Measurements from ENCODE around the gene MSN. TPM values are rescaled to one million over a fixed set of nuclear protein-coding genes. Genes with fewer than 3 reads are reported as not detected.
"Not testable (repeated sequence)": the region's sequence is repeated elsewhere in the genome, so short reads cannot be mapped to it uniquely, and the experiment has no call there.

The MSN gene
- 196 TPM for polyA plus RNA-seq (2012; ENCODE audit: low read depth, missing spikeins)

DNA sequence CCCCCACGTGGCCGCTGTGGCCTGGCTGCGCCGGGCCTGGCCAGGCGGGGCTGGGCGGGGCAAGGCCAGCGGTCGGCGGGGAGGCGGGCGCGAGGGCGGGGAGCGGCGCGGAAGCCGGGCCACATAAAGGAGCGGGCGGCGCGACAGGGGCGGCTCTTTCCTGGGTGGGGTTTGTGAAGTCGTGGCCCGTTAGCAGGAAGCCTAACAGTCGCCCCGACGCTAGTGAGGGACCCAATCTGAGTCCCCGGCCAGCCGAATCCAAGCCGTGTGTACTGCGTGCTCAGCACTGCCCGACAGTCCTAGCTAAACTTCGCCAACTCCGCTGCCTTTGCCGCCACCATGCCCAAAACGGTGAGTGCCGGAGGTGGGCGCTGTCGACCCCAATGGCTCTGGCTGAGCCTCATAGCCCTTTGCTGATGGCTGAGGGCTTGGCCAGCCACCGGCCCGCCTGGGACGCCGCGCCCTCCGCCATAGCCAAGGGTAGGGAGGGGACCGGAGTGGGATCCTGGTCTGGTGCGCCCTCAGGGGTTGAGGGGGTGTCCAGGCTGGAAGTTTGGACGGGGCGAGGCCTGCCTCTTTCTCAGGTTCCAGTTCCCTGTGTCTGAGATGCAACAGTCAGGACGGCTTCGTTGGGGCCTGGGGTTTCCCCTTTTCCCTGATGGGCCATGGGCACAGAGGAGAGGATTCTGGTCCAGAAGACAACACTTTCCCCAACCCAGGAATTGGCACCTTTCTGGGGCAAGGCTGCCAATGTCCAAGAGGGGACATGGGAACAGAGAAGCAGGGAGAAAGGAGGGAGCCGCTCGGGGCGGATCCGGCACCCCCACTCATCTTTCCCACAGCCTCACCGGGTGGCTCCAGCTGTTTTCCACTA is at the start of gene MSN:
TSS of gene MSN (plus strand) at position 152 of the 874 bp plus-strand sequence. CDS start at position 340, 188 bp downstream.
- peak; percentile 99 for FAIRE-seq
- peak; percentile 40 for DNase-seq (ENCODE audit: insufficient read length, low spot score)
- TF ChIP-seq POLR2A (IDR thresholded peaks at IDR 0.05; ENCODE audit: low read depth, low read length) (0 out of 2 replicates have a peak, but pooled peaks have one; percentile 38), PAX5 (IDR thresholded peaks at IDR 0.05; ENCODE audit: insufficient read depth, low read length, severe bottlenecking) (no peak), TAF1 (IDR thresholded peaks at IDR 0.05; ENCODE audit: low read depth, low read length) (no peak), SPI1 (IDR thresholded peaks at IDR 0.05; ENCODE audit: low read depth, low read length) (no peak), POU2F2 (IDR thresholded peaks at IDR 0.05; ENCODE audit: low read depth, low read length) (no peak), POLR2AphosphoS5 (IDR thresholded peaks at IDR 0.05; ENCODE audit: low read depth, low read length) (peak; percentile 56; the same call in 1 of the 2 replicates)

- DNase-seq (ENCODE audit: insufficient read length, low spot score); FAIRE-seq: not testable (repeated sequence)
Observed at GRCh38 chrX:65620096-65620705, 47.3 kb upstream of the MSN start.

DNA sequence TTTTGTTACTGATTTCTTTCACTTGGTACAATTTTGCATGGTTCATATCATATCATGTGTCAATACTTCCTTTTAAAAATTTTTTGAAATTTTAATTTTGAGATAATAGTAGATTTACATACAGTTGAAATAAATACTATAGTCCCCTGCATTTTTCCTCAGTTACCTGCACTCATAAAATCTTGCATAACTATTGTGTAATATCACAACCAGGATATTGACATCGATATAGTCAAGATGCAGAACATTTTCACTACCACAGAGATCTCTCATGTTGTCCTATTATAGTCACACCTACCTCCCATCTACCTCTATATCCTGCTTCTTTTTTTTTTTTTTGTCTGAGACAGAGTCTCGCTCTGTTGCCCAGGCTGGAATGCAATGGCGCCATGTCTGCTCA is 36.7 kb upstream of the MSN start:
- DNase-seq (ENCODE audit: insufficient read length, low spot score) (no peak), FAIRE-seq (no peak)
- no peak for TF ChIP-seq POU2F2 (IDR thresholded peaks at IDR 0.05; ENCODE audit: low read depth, low read length)
- no peak for TF ChIP-seq SPI1 (IDR thresholded peaks at IDR 0.05; ENCODE audit: low read depth, low read length)
- TF ChIP-seq PAX5 (IDR thresholded peaks at IDR 0.05; ENCODE audit: insufficient read depth, low read length, severe bottlenecking), result no peak
- TF ChIP-seq POLR2A (IDR thresholded peaks at IDR 0.05; ENCODE audit: low read depth, low read length), result no peak
- no peak for TF ChIP-seq TAF1 (IDR thresholded peaks at IDR 0.05; ENCODE audit: low read depth, low read length)
- TF ChIP-seq POLR2AphosphoS5 (IDR thresholded peaks at IDR 0.05; ENCODE audit: low read depth, low read length), result no peak

- FAIRE-seq (no peak), DNase-seq (ENCODE audit: insufficient read length, low spot score) (no peak)
- TF ChIP-seq PAX5 (IDR thresholded peaks at IDR 0.05; ENCODE audit: insufficient read depth, low read length, severe bottlenecking), result no peak
- no peak for TF ChIP-seq SPI1 (IDR thresholded peaks at IDR 0.05; ENCODE audit: low read depth, low read length)
- TF ChIP-seq POLR2AphosphoS5 (IDR thresholded peaks at IDR 0.05; ENCODE audit: low read depth, low read length), result no peak
- TF ChIP-seq POLR2A (IDR thresholded peaks at IDR 0.05; ENCODE audit: low read depth, low read length), result no peak
- TF ChIP-seq TAF1 (IDR thresholded peaks at IDR 0.05; ENCODE audit: low read depth, low read length), result no peak
- no peak for TF ChIP-seq POU2F2 (IDR thresholded peaks at IDR 0.05; ENCODE audit: low read depth, low read length)
Observed at GRCh38 chrX:65633826-65634225, 33.6 kb upstream of the MSN start.

GRCh38 chrX:65634732-65635131 is 32.7 kb upstream of the MSN start:
- TF ChIP-seq POLR2A (IDR thresholded peaks at IDR 0.05; ENCODE audit: low read depth, low read length), result no peak
- no peak for TF ChIP-seq PAX5 (IDR thresholded peaks at IDR 0.05; ENCODE audit: insufficient read depth, low read length, severe bottlenecking)
- TF ChIP-seq TAF1 (IDR thresholded peaks at IDR 0.05; ENCODE audit: low read depth, low read length), result no peak
- TF ChIP-seq SPI1 (IDR thresholded peaks at IDR 0.05; ENCODE audit: low read depth, low read length), result no peak
- TF ChIP-seq POU2F2 (IDR thresholded peaks at IDR 0.05; ENCODE audit: low read depth, low read length), result no peak
- no peak for TF ChIP-seq POLR2AphosphoS5 (IDR thresholded peaks at IDR 0.05; ENCODE audit: low read depth, low read length)
- DNase-seq (ENCODE audit: insufficient read length, low spot score) (no peak), FAIRE-seq (no peak)

DNA sequence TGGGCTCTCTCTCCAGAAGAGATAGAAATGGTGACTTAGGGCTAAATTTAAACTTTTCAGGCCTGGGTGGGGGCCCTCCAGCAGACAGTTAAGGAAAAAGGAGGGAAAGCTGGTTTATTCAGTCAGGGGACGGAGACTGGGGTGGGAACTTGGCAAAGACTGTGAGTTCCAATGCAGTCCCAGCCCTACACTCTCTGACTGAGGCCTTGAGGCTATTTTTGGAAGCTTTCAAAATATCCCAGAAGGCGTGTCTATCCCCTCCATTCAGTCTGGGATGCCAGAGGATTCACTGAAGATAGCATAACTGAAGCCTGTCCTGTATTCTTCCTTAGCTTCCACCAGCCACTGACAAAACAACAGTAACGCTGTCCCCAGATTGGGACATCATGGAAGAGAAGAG is 32.1 kb upstream of the MSN start:
- TF ChIP-seq POLR2AphosphoS5 (IDR thresholded peaks at IDR 0.05; ENCODE audit: low read depth, low read length) (no peak), SPI1 (IDR thresholded peaks at IDR 0.05; ENCODE audit: low read depth, low read length) (no peak), TAF1 (IDR thresholded peaks at IDR 0.05; ENCODE audit: low read depth, low read length) (no peak), POU2F2 (IDR thresholded peaks at IDR 0.05; ENCODE audit: low read depth, low read length) (no peak), POLR2A (IDR thresholded peaks at IDR 0.05; ENCODE audit: low read depth, low read length) (no peak), PAX5 (IDR thresholded peaks at IDR 0.05; ENCODE audit: insufficient read depth, low read length, severe bottlenecking) (no peak)
- DNase-seq (ENCODE audit: insufficient read length, low spot score), result no peak
- no peak for FAIRE-seq

GRCh38 chrX:65635822-65636221 is 31.6 kb upstream of the MSN start:
- DNase-seq (ENCODE audit: insufficient read length, low spot score), result no peak
- no peak for FAIRE-seq
- TF ChIP-seq SPI1 (IDR thresholded peaks at IDR 0.05; ENCODE audit: low read depth, low read length) (no peak), TAF1 (IDR thresholded peaks at IDR 0.05; ENCODE audit: low read depth, low read length) (no peak), POU2F2 (IDR thresholded peaks at IDR 0.05; ENCODE audit: low read depth, low read length) (no peak), POLR2A (IDR thresholded peaks at IDR 0.05; ENCODE audit: low read depth, low read length) (no peak), PAX5 (IDR thresholded peaks at IDR 0.05; ENCODE audit: insufficient read depth, low read length, severe bottlenecking) (no peak), POLR2AphosphoS5 (IDR thresholded peaks at IDR 0.05; ENCODE audit: low read depth, low read length) (no peak)

- not testable (repeated sequence) for DNase-seq (ENCODE audit: insufficient read length, low spot score); FAIRE-seq
Observed at GRCh38 chrX:65636261-65636660, 31.2 kb upstream of the MSN start.

DNA sequence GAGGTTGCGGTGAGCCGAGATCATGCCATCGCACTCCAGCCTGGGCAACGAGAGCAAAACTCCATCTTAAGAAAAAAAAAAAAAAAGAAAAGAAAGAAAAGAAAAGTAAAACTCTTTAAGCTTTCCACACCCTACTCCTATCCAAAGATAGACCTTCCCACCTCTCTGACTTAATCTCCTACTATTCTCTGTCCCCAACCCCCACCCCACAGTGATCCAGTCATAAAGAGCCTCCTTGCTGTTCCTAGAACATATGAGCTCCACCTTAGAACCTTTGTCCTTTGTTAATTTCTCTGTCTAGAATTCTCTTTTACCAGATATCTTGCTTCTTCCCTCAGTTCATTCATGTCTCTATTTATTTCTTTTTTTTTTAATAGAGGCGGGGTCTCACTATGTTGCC is 30.1 kb upstream of the MSN start:
- DNase-seq (ENCODE audit: insufficient read length, low spot score) (no peak), FAIRE-seq (no peak)
- TF ChIP-seq SPI1 (IDR thresholded peaks at IDR 0.05; ENCODE audit: low read depth, low read length), result no peak
- TF ChIP-seq POLR2A (IDR thresholded peaks at IDR 0.05; ENCODE audit: low read depth, low read length), result no peak
- TF ChIP-seq PAX5 (IDR thresholded peaks at IDR 0.05; ENCODE audit: insufficient read depth, low read length, severe bottlenecking), result no peak
- TF ChIP-seq POU2F2 (IDR thresholded peaks at IDR 0.05; ENCODE audit: low read depth, low read length), result no peak
- no peak for TF ChIP-seq TAF1 (IDR thresholded peaks at IDR 0.05; ENCODE audit: low read depth, low read length)
- TF ChIP-seq POLR2AphosphoS5 (IDR thresholded peaks at IDR 0.05; ENCODE audit: low read depth, low read length), result no peak
